ENCODE measurements around the gene TUBA4B.

DNA sequence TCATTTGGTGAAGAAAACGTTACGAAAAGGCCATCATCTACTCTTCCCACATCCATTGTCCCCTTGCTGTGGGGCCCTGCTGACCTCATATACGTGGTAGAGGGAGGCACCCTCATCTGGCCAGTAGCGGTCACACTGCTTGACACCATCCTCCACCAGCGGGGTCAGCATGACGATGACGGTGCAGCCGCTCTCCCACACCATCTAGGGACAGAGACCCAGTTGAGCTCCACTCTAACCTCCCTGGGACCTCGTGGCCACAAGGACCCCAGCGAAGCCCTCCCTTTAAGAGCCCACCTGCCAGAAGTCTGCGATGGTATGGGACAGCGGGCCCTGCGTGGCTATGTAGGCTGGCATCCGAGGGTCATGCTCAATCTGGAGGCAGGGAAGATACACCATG lies 43.1 kb downstream of the TUBA4B start:
- TF ChIP-seq ISL1 (CRISPR knock-in tag; IDR thresholded peaks at IDR 0.05): no peak
- no peak for TF ChIP-seq ZFP3 (CRISPR knock-in tag; IDR thresholded peaks at IDR 0.05)
- TF ChIP-seq RARB (CRISPR knock-in tag; IDR thresholded peaks at IDR 0.05): no peak
- no peak for TF ChIP-seq ZFP30 (CRISPR knock-in tag; IDR thresholded peaks at IDR 0.05)
